Neural cell (in vitro differentiated cells): Measurements from ENCODE around the gene SPATA19. TPM values are rescaled to one million over a fixed set of nuclear protein-coding genes. Genes with fewer than 3 reads are reported as not detected.

ENCODE experiments used
- H2AFZ ChIP-seq: fragments of 200-600, 300-800 bp; sonication (generic), shearing (Covaris generic); 2 replicates; pipeline ENCODE4 v1.6.0; 2014; ENCODE audit warnings: low read depth, mild to moderate bottlenecking, antibody characterized with exemption, low read length, moderate library complexity
- H3F3A ChIP-seq: fragments of 200-600 bp; shearing (Covaris generic); 2 replicates; pipeline ENCODE4 v1.6.1; 2016; ENCODE audit warnings: mild to moderate bottlenecking, moderate library complexity, mixed read lengths, antibody characterized with exemption, low read length; ENCODE audit not compliant: insufficient read depth, poor library complexity, severe bottlenecking
- H3K27ac ChIP-seq: fragments of 200-600, 300-800 bp; sonication (generic), shearing (Covaris generic); 2 replicates; pipeline ENCODE4 v1.5.1; 2014; ENCODE audit warnings: mild to moderate bottlenecking, low read length, moderate library complexity
- H3K27me3 ChIP-seq: fragments of 300-800, 200-600 bp; sonication (generic), shearing (Covaris generic); 2 replicates; pipeline ENCODE4 v1.6.0; 2014; ENCODE audit warnings: mild to moderate bottlenecking, low read depth, low read length, moderate library complexity; ENCODE audit not compliant: insufficient read depth
- H3K36me3 ChIP-seq: fragments of 300-800, 200-600 bp; sonication (generic), shearing (Covaris generic); 2 replicates; pipeline ENCODE4 v1.5.1; 2014; ENCODE audit warnings: mild to moderate bottlenecking, antibody characterized with exemption, low read length, moderate library complexity; ENCODE audit not compliant: insufficient read depth
- H3K4me2 ChIP-seq: fragments of 300-800, 200-600 bp; sonication (generic), shearing (Covaris generic); 2 replicates; pipeline ENCODE4 v1.6.0; 2014; ENCODE audit warnings: mild to moderate bottlenecking, low read length
- H3K4me3 ChIP-seq: fragments of 300-800, 200-600 bp; sonication (generic), shearing (Covaris generic); 2 replicates; pipeline ENCODE4 v1.5.1; 2014; ENCODE audit warnings: mild to moderate bottlenecking, low read length, moderate library complexity
- H3K79me2 ChIP-seq: fragments of 200-600 bp; shearing (Covaris generic); replicated peaks from 2 replicates; pipeline ENCODE4 v1.6.0; 2014; ENCODE audit warnings: mild to moderate bottlenecking, low read length, moderate library complexity; ENCODE audit not compliant: insufficient read depth
- H3K9ac ChIP-seq: fragments of 300-800, 200-600 bp; sonication (generic), shearing (Covaris generic); 2 replicates; pipeline ENCODE4 v1.6.1; 2016; ENCODE audit warnings: mild to moderate bottlenecking, low read length, mixed read lengths
- H3K9me2 ChIP-seq: fragments of 200-600 bp; shearing (Covaris generic); 2 replicates; pipeline ENCODE4 v1.6.1; 2016; ENCODE audit warnings: mild to moderate bottlenecking, low read length, mixed read lengths; ENCODE audit not compliant: insufficient read depth
- H3K9me3 ChIP-seq: fragments of 200-600, 300-800 bp; sonication (generic), shearing (Covaris generic); 2 replicates; pipeline ENCODE4 v1.6.1; 2016; ENCODE audit warnings: mild to moderate bottlenecking, mixed run types, low read length, moderate library complexity, mixed read lengths
- H4K20me1 ChIP-seq: fragments of 200-600 bp; shearing (Covaris generic); 2 replicates; pipeline ENCODE4 v1.6.1; 2016; ENCODE audit warnings: mild to moderate bottlenecking, mixed run types; ENCODE audit not compliant: insufficient read depth
- EP300 ChIP-seq: fragments of 450-650 bp; conservative IDR thresholded peaks from 2 replicates; pipeline ENCODE4 v1.6.1; 2014; ENCODE audit warnings: antibody characterized with exemption, mild to moderate bottlenecking, moderate library complexity; ENCODE audit not compliant: poor library complexity, severe bottlenecking
- EZH2 ChIP-seq: fragments of 200-600, 300-800 bp; shearing (Covaris generic), sonication (generic); IDR thresholded peaks from 2 replicates; pipeline ENCODE4 v1.6.1; 2014; ENCODE audit warnings: antibody characterized with exemption, low read length, borderline replicate concordance, mild to moderate bottlenecking; ENCODE audit not compliant: insufficient read depth, poor library complexity, severe bottlenecking
- POLR2AphosphoS5 ChIP-seq: IDR thresholded peaks from 2 replicates; pipeline ENCODE4 v1.6.1; 2012
- RAD21 ChIP-seq: fragments of 450-650 bp; conservative IDR thresholded peaks from 2 replicates; pipeline ENCODE4 v1.6.1; 2014; ENCODE audit warnings: antibody characterized with exemption, mild to moderate bottlenecking, moderate library complexity
- polyA plus RNA-seq: library from polyadenylated mRNA; depleted of rRNA; stranded (reverse); fragments of >200 nt; gene quantifications from 2 replicates; pipeline ENCODE4 v1.2.3, GENCODE V29; 2014
- TF ChIP-seq, protein P1 (sequence below): fragments of 450-650 bp; IDR thresholded peaks from 2 replicates; pipeline ENCODE4 v1.5.1; 2014; ENCODE audit warnings: antibody characterized with exemption, mild to moderate bottlenecking, moderate library complexity; ENCODE audit not compliant: poor library complexity, severe bottlenecking
- TF ChIP-seq, protein P2 (sequence below): IDR thresholded peaks from 2 replicates; pipeline ENCODE4 v1.6.1; 2012; ENCODE audit warnings: borderline replicate concordance

The SPATA19 gene
- polyA plus RNA-seq, 1 donor from 2014 or later = not detected

DNA sequence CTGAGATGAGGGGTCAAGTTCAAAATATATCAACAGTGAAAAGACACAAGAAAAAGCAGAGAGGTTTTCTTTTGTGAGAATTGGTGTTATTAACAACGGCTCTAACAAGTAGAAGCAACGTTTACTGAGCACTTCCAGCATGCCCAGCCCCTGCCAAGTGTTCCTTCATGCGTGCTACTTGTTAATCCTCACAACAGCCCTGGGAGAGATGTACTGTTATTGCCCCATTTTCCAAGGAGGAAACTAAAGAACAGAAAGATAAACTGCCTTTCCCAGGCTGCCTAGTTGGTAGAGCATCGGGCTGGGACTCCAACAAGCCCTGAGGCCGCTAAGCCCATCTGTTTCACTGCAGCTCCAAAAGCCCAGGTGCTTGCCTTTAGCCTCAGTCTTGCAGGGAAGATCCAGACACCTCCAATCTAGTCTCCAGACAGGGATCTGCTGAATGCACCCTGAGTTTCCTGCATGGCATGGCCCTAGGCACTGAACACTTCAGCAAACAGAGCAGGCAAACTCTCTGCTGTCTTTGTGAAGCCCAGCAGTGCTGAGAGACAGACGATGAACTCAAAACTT is 25.5 kb downstream of the SPATA19 start:
- H3K27me3 ChIP-seq = no peaks in the 10 kb centered on the region
- no peaks in the 10 kb centered on the region for H3K79me2 ChIP-seq
- no peak overlapping the region for H2AFZ ChIP-seq
- H4K20me1 ChIP-seq = no peaks in the 10 kb centered on the region
- no peaks in the 10 kb centered on the region for H3K36me3 ChIP-seq
- no peak overlapping the region for H3K4me3 ChIP-seq
- no peaks in the 10 kb centered on the region for H3F3A ChIP-seq
- TF ChIP-seq, protein P1, sequence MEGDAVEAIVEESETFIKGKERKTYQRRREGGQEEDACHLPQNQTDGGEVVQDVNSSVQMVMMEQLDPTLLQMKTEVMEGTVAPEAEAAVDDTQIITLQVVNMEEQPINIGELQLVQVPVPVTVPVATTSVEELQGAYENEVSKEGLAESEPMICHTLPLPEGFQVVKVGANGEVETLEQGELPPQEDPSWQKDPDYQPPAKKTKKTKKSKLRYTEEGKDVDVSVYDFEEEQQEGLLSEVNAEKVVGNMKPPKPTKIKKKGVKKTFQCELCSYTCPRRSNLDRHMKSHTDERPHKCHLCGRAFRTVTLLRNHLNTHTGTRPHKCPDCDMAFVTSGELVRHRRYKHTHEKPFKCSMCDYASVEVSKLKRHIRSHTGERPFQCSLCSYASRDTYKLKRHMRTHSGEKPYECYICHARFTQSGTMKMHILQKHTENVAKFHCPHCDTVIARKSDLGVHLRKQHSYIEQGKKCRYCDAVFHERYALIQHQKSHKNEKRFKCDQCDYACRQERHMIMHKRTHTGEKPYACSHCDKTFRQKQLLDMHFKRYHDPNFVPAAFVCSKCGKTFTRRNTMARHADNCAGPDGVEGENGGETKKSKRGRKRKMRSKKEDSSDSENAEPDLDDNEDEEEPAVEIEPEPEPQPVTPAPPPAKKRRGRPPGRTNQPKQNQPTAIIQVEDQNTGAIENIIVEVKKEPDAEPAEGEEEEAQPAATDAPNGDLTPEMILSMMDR = no peak
- H3K9me3 ChIP-seq = no peaks in the 10 kb centered on the region
- H3K4me2 ChIP-seq = no peak overlapping the region
- H3K9me2 ChIP-seq = no peaks in the 10 kb centered on the region
- no peak overlapping the region for H3K9ac ChIP-seq
- H3K27ac ChIP-seq = no peak overlapping the region

DNA sequence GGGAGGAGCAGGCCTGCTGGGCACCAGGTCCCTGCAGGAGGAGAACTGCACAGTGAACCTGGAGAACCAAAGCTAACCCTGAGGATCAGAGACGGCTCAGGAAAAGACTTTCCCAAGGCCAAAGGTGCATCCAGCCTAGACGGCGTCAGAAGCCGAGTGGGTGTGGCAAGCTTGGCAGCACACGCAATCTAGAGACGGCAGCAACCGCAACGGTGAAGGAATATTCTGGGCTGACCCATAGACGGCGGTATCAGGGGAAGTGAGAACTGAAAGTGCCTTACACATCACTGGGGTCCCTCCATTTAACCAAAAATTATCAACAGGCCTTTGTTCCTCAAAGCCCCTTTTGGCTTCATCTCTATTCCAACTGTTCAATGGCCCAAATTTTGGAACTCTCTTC is 26.2 kb downstream of the SPATA19 start:
- TF ChIP-seq RAD21 (no peak), POLR2AphosphoS5 (no peak), EZH2 (no peak), EP300 (no peak)
- TF ChIP-seq, protein P2, sequence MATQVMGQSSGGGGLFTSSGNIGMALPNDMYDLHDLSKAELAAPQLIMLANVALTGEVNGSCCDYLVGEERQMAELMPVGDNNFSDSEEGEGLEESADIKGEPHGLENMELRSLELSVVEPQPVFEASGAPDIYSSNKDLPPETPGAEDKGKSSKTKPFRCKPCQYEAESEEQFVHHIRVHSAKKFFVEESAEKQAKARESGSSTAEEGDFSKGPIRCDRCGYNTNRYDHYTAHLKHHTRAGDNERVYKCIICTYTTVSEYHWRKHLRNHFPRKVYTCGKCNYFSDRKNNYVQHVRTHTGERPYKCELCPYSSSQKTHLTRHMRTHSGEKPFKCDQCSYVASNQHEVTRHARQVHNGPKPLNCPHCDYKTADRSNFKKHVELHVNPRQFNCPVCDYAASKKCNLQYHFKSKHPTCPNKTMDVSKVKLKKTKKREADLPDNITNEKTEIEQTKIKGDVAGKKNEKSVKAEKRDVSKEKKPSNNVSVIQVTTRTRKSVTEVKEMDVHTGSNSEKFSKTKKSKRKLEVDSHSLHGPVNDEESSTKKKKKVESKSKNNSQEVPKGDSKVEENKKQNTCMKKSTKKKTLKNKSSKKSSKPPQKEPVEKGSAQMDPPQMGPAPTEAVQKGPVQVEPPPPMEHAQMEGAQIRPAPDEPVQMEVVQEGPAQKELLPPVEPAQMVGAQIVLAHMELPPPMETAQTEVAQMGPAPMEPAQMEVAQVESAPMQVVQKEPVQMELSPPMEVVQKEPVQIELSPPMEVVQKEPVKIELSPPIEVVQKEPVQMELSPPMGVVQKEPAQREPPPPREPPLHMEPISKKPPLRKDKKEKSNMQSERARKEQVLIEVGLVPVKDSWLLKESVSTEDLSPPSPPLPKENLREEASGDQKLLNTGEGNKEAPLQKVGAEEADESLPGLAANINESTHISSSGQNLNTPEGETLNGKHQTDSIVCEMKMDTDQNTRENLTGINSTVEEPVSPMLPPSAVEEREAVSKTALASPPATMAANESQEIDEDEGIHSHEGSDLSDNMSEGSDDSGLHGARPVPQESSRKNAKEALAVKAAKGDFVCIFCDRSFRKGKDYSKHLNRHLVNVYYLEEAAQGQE = no peak
- TF ChIP-seq, protein P1 = no peak

More for the DNA sequence above, 26.2 kb downstream of the SPATA19 start:
- Histone ChIP-seq H3K4me2 (no peak overlapping the region), H2AFZ (no peak overlapping the region), H3F3A (no peaks in the 10 kb centered on the region), H3K27me3 (no peaks in the 10 kb centered on the region), H3K9ac (no peak overlapping the region), H3K36me3 (no peaks in the 10 kb centered on the region), H4K20me1 (no peaks in the 10 kb centered on the region), H3K27ac (no peak overlapping the region), H3K9me2 (no peaks in the 10 kb centered on the region), H3K4me3 (no peak overlapping the region), H3K9me3 (no peaks in the 10 kb centered on the region), H3K79me2 (no peaks in the 10 kb centered on the region)
